Measurements from ENCODE around the gene CHN1. TPM values are rescaled to one million over a fixed set of nuclear protein-coding genes. Genes with fewer than 3 reads are reported as not detected.

Gene CHN1
- total RNA-seq, 2 donors from 2014 or later = 16.5 to 16.6 TPM

- Mint-ChIP-seq H3K36me3 (ENCODE audit: low read depth) (peaks cover 2% of the 10 kb centered on the region), H3K27me3 (no peaks in the 10 kb centered on the region), H3K27ac (no peak overlapping the region), H3K4me1 (no peaks in the 10 kb centered on the region), H3K4me3 (no peak overlapping the region)
- ATAC-seq (no peak), DNase-seq (no peak)
- H3K9me3 ChIP-seq (ENCODE audit: control insufficient read depth, low read length, poor library complexity, severe bottlenecking) = no peaks in the 10 kb centered on the region
These were observed 148.7 kb downstream of the CHN1 start for GRCh38 chr2:174856447-174856846.

- Mint-ChIP-seq H3K27ac (peak overlapping the region; percentile 90), H3K36me3 (ENCODE audit: low read depth) (peaks cover 1% of the 10 kb centered on the region), H3K4me1 (peaks cover 7% of the 10 kb centered on the region), H3K4me3 (peak overlapping the region; percentile 78), H3K27me3 (peaks cover 11% of the 10 kb centered on the region)
- no peaks in the 10 kb centered on the region for H3K9me3 ChIP-seq (ENCODE audit: control insufficient read depth, low read length, poor library complexity, severe bottlenecking)
- ATAC-seq (peak; percentile 46), DNase-seq (no peak)
These were observed 157.9 kb downstream of the CHN1 start for GRCh38 chr2:174846941-174847938.

DNA sequence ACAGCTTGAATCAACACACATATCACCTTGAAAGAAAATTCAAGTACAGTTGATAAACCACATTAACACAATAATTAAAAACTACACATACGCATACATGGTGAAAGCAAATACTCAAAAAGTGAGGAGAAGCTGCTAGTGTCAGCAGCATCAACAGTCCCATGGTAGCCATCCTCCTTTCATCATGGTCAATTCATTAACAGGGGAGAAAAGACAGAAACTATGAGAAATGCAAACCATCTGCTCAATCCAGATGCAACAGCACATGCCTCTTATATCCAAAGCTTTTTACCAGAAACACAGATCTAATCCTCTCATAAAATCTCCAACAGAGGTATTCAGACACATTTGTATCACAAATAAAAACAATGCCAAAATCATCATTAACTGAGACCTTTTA lies 159.0 kb downstream of the CHN1 start:
- H3K9me3 ChIP-seq (ENCODE audit: control insufficient read depth, low read length, poor library complexity, severe bottlenecking) = no peaks in the 10 kb centered on the region
- Mint-ChIP-seq H3K36me3 (ENCODE audit: low read depth) (no peaks in the 10 kb centered on the region), H3K27me3 (peaks cover 11% of the 10 kb centered on the region), H3K4me3 (peak overlapping the region; percentile 78), H3K27ac (peak overlapping the region; percentile 90), H3K4me1 (peaks cover 9% of the 10 kb centered on the region)
- no peak for ATAC-seq
- no peak for DNase-seq

DNA sequence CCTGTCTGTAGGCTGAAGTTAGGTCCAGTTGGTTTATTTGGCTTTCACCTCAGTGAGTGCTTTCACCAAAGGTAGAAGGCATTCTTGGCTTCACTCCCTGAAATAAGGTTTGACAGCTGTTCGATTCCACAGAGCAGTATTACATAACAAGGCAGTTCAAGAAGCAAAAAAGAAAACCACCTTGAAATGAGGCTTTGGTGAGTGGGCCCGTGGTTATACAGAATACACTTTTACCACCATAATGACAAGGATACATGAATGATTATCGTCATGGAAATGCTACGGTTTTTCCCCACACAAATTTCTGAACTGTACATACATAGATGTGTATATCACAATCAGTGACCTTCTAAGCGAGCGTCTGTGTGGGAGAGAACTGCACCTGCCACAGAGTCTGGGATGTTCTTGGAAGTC lies 160.9 kb downstream of the CHN1 start:
- peaks cover 16% of the 10 kb centered on the region for H3K27me3 Mint-ChIP-seq
- ATAC-seq (peak; percentile 76), DNase-seq (no peak)
- peaks cover 3% of the 10 kb centered on the region for H3K36me3 Mint-ChIP-seq (ENCODE audit: low read depth)
- H3K27ac Mint-ChIP-seq = peak overlapping the region; percentile 90
- H3K4me3 Mint-ChIP-seq = peak overlapping the region; percentile 64
- no peaks in the 10 kb centered on the region for H3K9me3 ChIP-seq (ENCODE audit: control insufficient read depth, low read length, poor library complexity, severe bottlenecking)
- H3K4me1 Mint-ChIP-seq = peaks cover 9% of the 10 kb centered on the region

GRCh38 chr2:174842496-174842895 lies 162.7 kb downstream of the CHN1 start:
- Mint-ChIP-seq H3K4me3 (no peak overlapping the region), H3K36me3 (ENCODE audit: low read depth) (peaks cover 3% of the 10 kb centered on the region), H3K27me3 (peaks cover 16% of the 10 kb centered on the region), H3K27ac (no peak overlapping the region), H3K4me1 (peaks cover 9% of the 10 kb centered on the region)
- ATAC-seq = no peak
- no peak for DNase-seq
- no peaks in the 10 kb centered on the region for H3K9me3 ChIP-seq (ENCODE audit: control insufficient read depth, low read length, poor library complexity, severe bottlenecking)

GRCh38 chr2:174841936-174842335 lies 163.2 kb downstream of the CHN1 start:
- Mint-ChIP-seq H3K4me3 (no peak overlapping the region), H3K36me3 (ENCODE audit: low read depth) (peaks cover 3% of the 10 kb centered on the region), H3K4me1 (peaks cover 9% of the 10 kb centered on the region), H3K27ac (peak overlapping the region; percentile 24), H3K27me3 (peaks cover 16% of the 10 kb centered on the region)
- no peaks in the 10 kb centered on the region for H3K9me3 ChIP-seq (ENCODE audit: control insufficient read depth, low read length, poor library complexity, severe bottlenecking)
- ATAC-seq (no peak), DNase-seq (no peak)

DNA sequence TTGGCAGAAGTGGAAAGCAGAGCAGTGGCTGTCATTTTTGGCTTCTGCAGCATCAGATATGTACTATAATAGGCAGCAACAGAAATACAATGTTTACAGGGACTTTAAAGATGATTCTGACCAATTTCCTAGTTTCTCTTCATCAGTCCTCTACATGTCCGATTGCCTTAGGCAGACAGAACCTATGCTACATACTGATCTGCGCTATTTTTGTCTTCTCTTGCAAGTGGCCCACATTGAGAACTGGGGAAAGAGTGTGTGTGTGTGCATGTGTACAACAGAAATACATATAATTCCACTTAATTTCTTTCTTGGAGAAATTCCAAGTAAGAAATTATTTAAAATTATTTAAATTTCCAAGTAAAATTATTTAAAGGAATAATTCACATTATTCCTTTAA lies 163.8 kb downstream of the CHN1 start:
- ATAC-seq (no peak), DNase-seq (no peak)
- Mint-ChIP-seq H3K4me3 (no peak overlapping the region), H3K36me3 (ENCODE audit: low read depth) (peaks cover 3% of the 10 kb centered on the region), H3K27me3 (peaks cover 15% of the 10 kb centered on the region), H3K27ac (peak overlapping the region; percentile 78), H3K4me1 (peaks cover 8% of the 10 kb centered on the region)
- H3K9me3 ChIP-seq (ENCODE audit: control insufficient read depth, low read length, poor library complexity, severe bottlenecking) = no peaks in the 10 kb centered on the region

GRCh38 chr2:174840436-174840835 lies 164.7 kb downstream of the CHN1 start:
- Mint-ChIP-seq H3K36me3 (ENCODE audit: low read depth) (peaks cover 5% of the 10 kb centered on the region), H3K27me3 (peaks cover 10% of the 10 kb centered on the region), H3K4me3 (peak overlapping the region; percentile 49), H3K4me1 (peaks cover 11% of the 10 kb centered on the region), H3K27ac (peak overlapping the region; percentile 78)
- DNase-seq (no peak), ATAC-seq (no peak)
- no peaks in the 10 kb centered on the region for H3K9me3 ChIP-seq (ENCODE audit: control insufficient read depth, low read length, poor library complexity, severe bottlenecking)

DNA sequence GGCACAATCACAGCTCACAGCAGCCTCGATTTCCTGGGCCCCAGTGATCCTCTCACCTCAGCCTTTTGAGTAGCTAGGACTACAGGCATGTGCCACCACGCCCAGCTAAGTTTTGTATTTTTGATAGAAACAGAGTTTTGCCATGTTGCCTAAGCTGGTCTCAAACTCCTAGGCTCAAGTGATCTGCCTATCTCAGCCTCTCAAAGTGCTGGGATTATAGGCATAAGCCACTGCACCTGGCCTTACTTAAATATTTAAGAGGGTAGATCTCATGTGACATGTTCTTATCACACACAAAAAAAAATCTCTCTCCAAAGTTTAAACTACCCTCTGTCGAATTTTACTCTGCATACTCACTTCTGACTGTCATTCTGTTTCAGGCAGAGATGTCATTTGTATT lies 165.5 kb downstream of the CHN1 start:
- Mint-ChIP-seq H3K27me3 (peaks cover 9% of the 10 kb centered on the region), H3K4me1 (peaks cover 13% of the 10 kb centered on the region), H3K36me3 (ENCODE audit: low read depth) (peaks cover 5% of the 10 kb centered on the region), H3K27ac (no peak overlapping the region), H3K4me3 (no peak overlapping the region)
- DNase-seq (no peak), ATAC-seq (no peak)
- no peaks in the 10 kb centered on the region for H3K9me3 ChIP-seq (ENCODE audit: control insufficient read depth, low read length, poor library complexity, severe bottlenecking)

- H3K27me3 Mint-ChIP-seq = peaks cover 5% of the 10 kb centered on the region
- DNase-seq = no peak
These were observed 168.2 kb downstream of the CHN1 start for GRCh38 chr2:174836995-174837390.

GRCh38 chr2:174836377-174836994 lies 168.7 kb downstream of the CHN1 start:
- ATAC-seq (no peak), DNase-seq (no peak)
- Mint-ChIP-seq H3K4me3 (no peak overlapping the region), H3K27ac (no peak overlapping the region), H3K36me3 (ENCODE audit: low read depth) (peaks cover 5% of the 10 kb centered on the region), H3K4me1 (peaks cover 8% of the 10 kb centered on the region), H3K27me3 (peaks cover 5% of the 10 kb centered on the region)
- no peaks in the 10 kb centered on the region for H3K9me3 ChIP-seq (ENCODE audit: control insufficient read depth, low read length, poor library complexity, severe bottlenecking)

More at GRCh38 chr2:174836995-174837390, 168.2 kb downstream of the CHN1 start:
- Mint-ChIP-seq H3K27ac (no peak overlapping the region), H3K4me3 (no peak overlapping the region), H3K36me3 (ENCODE audit: low read depth) (peaks cover 5% of the 10 kb centered on the region), H3K4me1 (peaks cover 9% of the 10 kb centered on the region)
- no peaks in the 10 kb centered on the region for H3K9me3 ChIP-seq (ENCODE audit: control insufficient read depth, low read length, poor library complexity, severe bottlenecking)
- no peak for ATAC-seq

- Mint-ChIP-seq H3K36me3 (ENCODE audit: low read depth) (peaks cover 5% of the 10 kb centered on the region), H3K4me1 (peaks cover 8% of the 10 kb centered on the region), H3K4me3 (no peak overlapping the region), H3K27me3 (peaks cover 5% of the 10 kb centered on the region), H3K27ac (no peak overlapping the region)
- DNase-seq = no peak
- ATAC-seq = peak; percentile 44
- H3K9me3 ChIP-seq (ENCODE audit: control insufficient read depth, low read length, poor library complexity, severe bottlenecking) = no peaks in the 10 kb centered on the region
These were observed 169.4 kb downstream of the CHN1 start for GRCh38 chr2:174835797-174836255.

DNA sequence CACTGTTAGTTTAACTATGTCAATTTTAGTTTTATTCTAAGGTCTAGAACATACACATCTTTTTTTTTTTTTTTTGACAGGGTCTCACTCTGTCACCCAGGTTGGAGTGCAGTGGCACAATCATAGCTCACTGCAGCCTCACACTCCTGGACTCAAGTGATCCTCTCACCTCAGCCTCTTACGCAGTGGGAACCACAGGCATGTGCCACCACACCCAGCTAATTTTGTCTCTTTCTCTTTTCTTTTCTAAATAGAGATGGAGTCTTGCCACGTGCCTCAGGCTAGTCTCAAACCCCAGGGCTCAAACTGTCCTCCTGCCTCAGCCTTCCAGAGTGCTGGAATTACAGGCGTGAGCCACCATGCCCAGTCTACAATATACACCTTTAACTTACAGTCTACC lies 171.4 kb downstream of the CHN1 start:
- H3K27ac Mint-ChIP-seq = peak overlapping the region; percentile 0
- no peaks in the 10 kb centered on the region for H3K27me3 Mint-ChIP-seq
- no peaks in the 10 kb centered on the region for H3K9me3 ChIP-seq (ENCODE audit: control insufficient read depth, low read length, poor library complexity, severe bottlenecking)
- no peak overlapping the region for H3K4me3 Mint-ChIP-seq
- DNase-seq = no peak
- ATAC-seq = no peak
- peaks cover 10% of the 10 kb centered on the region for H3K4me1 Mint-ChIP-seq
- peaks cover 2% of the 10 kb centered on the region for H3K36me3 Mint-ChIP-seq (ENCODE audit: low read depth)
